Activated CD4-positive, alpha-beta memory T cell treated with anti-CD3 and anti-CD28 coated beads, Interleukin-2, amount 10 ng/mL, durations not matched to agents 7 days and 5 days (primary cell): Measurements from ENCODE around the gene EPHA6. TPM values are rescaled to one million over a fixed set of nuclear protein-coding genes. Genes with fewer than 3 reads are reported as not detected.
"Not testable (repeated sequence)": the region's sequence is repeated elsewhere in the genome, so short reads cannot be mapped to it uniquely, and the experiment has no call there.

Experiments used
- CTCF ChIA-PET: fragments of 350-600 bp; sonication (Branson Sonifier 250); formaldehyde crosslinking; loops from one replicate; lab custom pipeline; 2021; ENCODE audit warnings: antibody characterized with exemption, inconsistent platforms; lab: Charles Lee
- POLR2A ChIA-PET: fragments of 350-600 bp; sonication (Branson Sonifier 250); formaldehyde crosslinking; loops from one replicate; lab custom pipeline; 2021; ENCODE audit warnings: antibody characterized with exemption; lab: Charles Lee
- DNase-seq: peaks from one replicate; pipeline ENCODE4 v3.0.0-alpha.2; 2020
- H3K27ac Mint-ChIP-seq: one replicate; pipeline ENCODE4 v1.8.0; 2021; ENCODE audit warnings: mild to moderate bottlenecking, mixed read lengths
- H3K27me3 Mint-ChIP-seq: one replicate; pipeline ENCODE4 v1.8.0; 2021; ENCODE audit warnings: mixed read lengths
- H3K36me3 Mint-ChIP-seq: one replicate; pipeline ENCODE4 v1.8.0; 2021; ENCODE audit warnings: low read depth, mixed read lengths
- H3K4me1 Mint-ChIP-seq: one replicate; pipeline ENCODE4 v1.8.0; 2021; ENCODE audit warnings: mixed read lengths
- H3K4me3 Mint-ChIP-seq: one replicate; pipeline ENCODE4 v1.8.0; 2021; ENCODE audit warnings: mild to moderate bottlenecking, mixed read lengths
- H3K9me3 Mint-ChIP-seq: one replicate; pipeline ENCODE4 v1.8.0; 2021; ENCODE audit warnings: mixed read lengths
- total RNA-seq, 2 experiments: library from RNA; stranded (reverse); gene quantifications; one replicate each; pipeline ENCODE4 v1.2.3, GENCODE V29; 2021

EPHA6 gene
- total RNA-seq, 2 experiments from 2014 or later: not detected

- CTCF ChIA-PET: no interaction called here
Observed at GRCh38 chr3:97009427-97010019, 195.1 kb downstream of the EPHA6 start.

GRCh38 chr3:97010881-97011657 is 196.7 kb downstream of the EPHA6 start:
- Mint-ChIP-seq H3K4me1 (no peaks in the 10 kb centered on the region), H3K27ac (no peak overlapping the region), H3K36me3 (no peaks in the 10 kb centered on the region), H3K27me3 (no peaks in the 10 kb centered on the region), H3K4me3 (no peak overlapping the region), H3K9me3 (peaks cover 12% of the 10 kb centered on the region)
- ChIA-PET CTCF (no interaction called here), POLR2A (no interaction called here)
- DNase-seq: no peak

More at GRCh38 chr3:97009427-97010019, 195.1 kb downstream of the EPHA6 start:
- Mint-ChIP-seq H3K4me1 (no peaks in the 10 kb centered on the region), H3K9me3 (peaks cover 12% of the 10 kb centered on the region), H3K36me3 (no peaks in the 10 kb centered on the region), H3K27ac (no peak overlapping the region), H3K27me3 (no peaks in the 10 kb centered on the region), H3K4me3 (no peak overlapping the region)
- POLR2A ChIA-PET: no interaction called here
- DNase-seq: no peak

- no peak for DNase-seq
- Mint-ChIP-seq H3K4me3 (no peak overlapping the region), H3K9me3 (peaks cover 4% of the 10 kb centered on the region), H3K4me1 (no peaks in the 10 kb centered on the region), H3K27ac (no peak overlapping the region), H3K36me3 (no peaks in the 10 kb centered on the region), H3K27me3 (no peaks in the 10 kb centered on the region)
- CTCF ChIA-PET: no interaction called here
- POLR2A ChIA-PET: interaction anchor here (0.9 kb wide), 1 partner anchor 11 kb away, joined by 3 read pairs; no protein-coding TSS in a partner anchor
Observed at GRCh38 chr3:97021778-97022177, 207.4 kb downstream of the EPHA6 start.

GRCh38 chr3:97025612-97026011 is 211.2 kb downstream of the EPHA6 start:
- H3K4me3 Mint-ChIP-seq, H3K4me1 Mint-ChIP-seq, DNase-seq, H3K27me3 Mint-ChIP-seq, POLR2A ChIA-PET, CTCF ChIA-PET, H3K27ac Mint-ChIP-seq, H3K36me3 Mint-ChIP-seq, H3K9me3 Mint-ChIP-seq: not testable (repeated sequence)

- POLR2A ChIA-PET: no interaction called here
- Mint-ChIP-seq H3K4me1 (no peaks in the 10 kb centered on the region), H3K27ac (no peak overlapping the region), H3K4me3 (no peak overlapping the region), H3K27me3 (no peaks in the 10 kb centered on the region), H3K36me3 (no peaks in the 10 kb centered on the region), H3K9me3 (peaks cover 3% of the 10 kb centered on the region)
- CTCF ChIA-PET: no interaction called here
- DNase-seq: no peak
Observed at GRCh38 chr3:97029972-97030371, 215.6 kb downstream of the EPHA6 start.

- ChIA-PET CTCF (no interaction called here), POLR2A (no interaction called here)
- no peaks in the 10 kb centered on the region for H3K27me3 Mint-ChIP-seq
- DNase-seq: no peak
- H3K4me1 Mint-ChIP-seq: no peaks in the 10 kb centered on the region
- no peak overlapping the region for H3K4me3 Mint-ChIP-seq
- no peaks in the 10 kb centered on the region for H3K9me3 Mint-ChIP-seq
- no peaks in the 10 kb centered on the region for H3K36me3 Mint-ChIP-seq
- H3K27ac Mint-ChIP-seq: no peak overlapping the region
Observed at GRCh38 chr3:97037294-97037943, 223.0 kb downstream of the EPHA6 start.

DNA sequence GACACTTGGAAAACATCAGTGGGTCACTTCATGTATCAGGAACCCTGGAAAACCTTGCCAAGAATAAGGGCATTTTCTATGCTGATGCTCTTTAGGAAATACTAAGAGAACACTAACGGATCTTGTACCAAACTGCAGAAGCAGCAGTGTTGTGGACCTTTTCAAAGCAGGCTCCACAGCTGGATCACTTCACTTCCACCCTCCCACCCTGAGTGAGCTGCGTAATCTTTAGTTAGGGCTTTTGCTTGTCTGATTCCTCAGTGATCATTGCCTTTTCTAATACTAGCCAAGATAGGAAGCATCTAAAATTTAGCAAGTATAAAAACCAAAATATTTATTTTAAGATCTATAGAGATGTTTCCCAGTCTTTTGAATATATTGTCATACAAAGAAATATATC is 229.0 kb downstream of the EPHA6 start:
- no peaks in the 10 kb centered on the region for H3K9me3 Mint-ChIP-seq
- H3K4me3 Mint-ChIP-seq: no peak overlapping the region
- no peak for DNase-seq
- CTCF ChIA-PET: no interaction called here
- no peaks in the 10 kb centered on the region for H3K36me3 Mint-ChIP-seq
- no peaks in the 10 kb centered on the region for H3K27me3 Mint-ChIP-seq
- no peak overlapping the region for H3K27ac Mint-ChIP-seq
- H3K4me1 Mint-ChIP-seq: no peaks in the 10 kb centered on the region
- POLR2A ChIA-PET: no interaction called here

DNA sequence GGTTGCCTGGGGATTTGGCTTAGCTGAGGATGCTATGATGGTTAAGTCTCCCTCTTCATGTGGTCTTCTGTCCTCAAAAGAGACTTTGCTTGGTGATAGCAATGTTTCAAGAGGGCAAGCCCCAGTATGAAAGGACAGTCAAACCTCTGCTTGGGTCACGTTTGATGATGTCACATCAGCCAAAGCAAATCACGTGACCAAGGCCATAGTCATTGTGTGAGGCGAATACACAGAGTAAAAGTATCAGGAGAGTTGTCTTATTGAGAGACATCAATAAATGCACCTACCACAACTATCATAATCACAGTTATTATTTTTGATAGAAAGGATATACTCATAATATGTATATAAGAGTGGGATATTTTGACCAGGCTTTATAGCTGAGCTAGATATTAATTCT is 243.0 kb downstream of the EPHA6 start:
- Mint-ChIP-seq H3K4me1 (no peaks in the 10 kb centered on the region), H3K27ac (no peak overlapping the region), H3K4me3 (no peak overlapping the region), H3K36me3 (no peaks in the 10 kb centered on the region), H3K9me3 (peaks cover 2% of the 10 kb centered on the region), H3K27me3 (no peaks in the 10 kb centered on the region)
- POLR2A ChIA-PET: no interaction called here
- DNase-seq: no peak
- CTCF ChIA-PET: no interaction called here

- H3K9me3 Mint-ChIP-seq: peaks cover 2% of the 10 kb centered on the region
Observed at GRCh38 chr3:97059168-97059567, 244.8 kb downstream of the EPHA6 start.

GRCh38 chr3:97066531-97066930 is 252.1 kb downstream of the EPHA6 start:
- ChIA-PET CTCF (no interaction called here), POLR2A (no interaction called here)
- Mint-ChIP-seq H3K4me1 (no peaks in the 10 kb centered on the region), H3K36me3 (no peaks in the 10 kb centered on the region), H3K27me3 (no peaks in the 10 kb centered on the region), H3K4me3 (no peak overlapping the region), H3K27ac (no peak overlapping the region), H3K9me3 (no peaks in the 10 kb centered on the region)
- DNase-seq: no peak

More at GRCh38 chr3:97059168-97059567, 244.8 kb downstream of the EPHA6 start:
- ChIA-PET CTCF (no interaction called here), POLR2A (no interaction called here)
- H3K4me3 Mint-ChIP-seq: no peak overlapping the region
- DNase-seq: no peak
- no peak overlapping the region for H3K27ac Mint-ChIP-seq
- H3K27me3 Mint-ChIP-seq: no peaks in the 10 kb centered on the region
- no peaks in the 10 kb centered on the region for H3K4me1 Mint-ChIP-seq
- no peaks in the 10 kb centered on the region for H3K36me3 Mint-ChIP-seq

- POLR2A ChIA-PET: no interaction called here
Observed at GRCh38 chr3:97070302-97070701, 255.9 kb downstream of the EPHA6 start.

DNA sequence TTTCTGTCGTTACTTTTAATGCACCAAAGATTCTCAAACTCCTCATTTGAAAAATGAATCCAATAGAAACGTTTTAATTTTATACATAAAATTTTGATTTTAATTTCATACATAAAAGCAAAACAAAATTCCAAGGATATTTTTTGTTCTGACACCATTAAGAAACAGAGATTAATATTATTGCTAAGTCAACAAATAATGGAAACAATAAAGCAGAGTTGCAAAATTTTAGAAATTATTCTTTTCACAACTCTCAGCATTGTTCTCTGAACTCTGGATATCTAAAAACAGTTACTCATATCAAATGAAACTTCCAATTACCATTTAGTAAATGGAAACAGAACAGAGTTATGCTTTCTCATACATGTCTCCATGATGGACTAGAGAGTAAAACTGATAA is 260.2 kb downstream of the EPHA6 start:
- Mint-ChIP-seq H3K4me1 (no peaks in the 10 kb centered on the region), H3K27ac (no peak overlapping the region), H3K9me3 (peaks cover 8% of the 10 kb centered on the region), H3K27me3 (no peaks in the 10 kb centered on the region), H3K36me3 (no peaks in the 10 kb centered on the region), H3K4me3 (no peak overlapping the region)
- CTCF ChIA-PET: no interaction called here
- POLR2A ChIA-PET: no interaction called here
- DNase-seq: no peak

More at GRCh38 chr3:97070302-97070701, 255.9 kb downstream of the EPHA6 start:
- no peak overlapping the region for H3K27ac Mint-ChIP-seq
- H3K4me1 Mint-ChIP-seq: no peaks in the 10 kb centered on the region
- peaks cover 5% of the 10 kb centered on the region for H3K9me3 Mint-ChIP-seq
- no peak for DNase-seq
- H3K27me3 Mint-ChIP-seq: no peaks in the 10 kb centered on the region
- H3K4me3 Mint-ChIP-seq: no peak overlapping the region
- no peaks in the 10 kb centered on the region for H3K36me3 Mint-ChIP-seq
- CTCF ChIA-PET: no interaction called here

DNA sequence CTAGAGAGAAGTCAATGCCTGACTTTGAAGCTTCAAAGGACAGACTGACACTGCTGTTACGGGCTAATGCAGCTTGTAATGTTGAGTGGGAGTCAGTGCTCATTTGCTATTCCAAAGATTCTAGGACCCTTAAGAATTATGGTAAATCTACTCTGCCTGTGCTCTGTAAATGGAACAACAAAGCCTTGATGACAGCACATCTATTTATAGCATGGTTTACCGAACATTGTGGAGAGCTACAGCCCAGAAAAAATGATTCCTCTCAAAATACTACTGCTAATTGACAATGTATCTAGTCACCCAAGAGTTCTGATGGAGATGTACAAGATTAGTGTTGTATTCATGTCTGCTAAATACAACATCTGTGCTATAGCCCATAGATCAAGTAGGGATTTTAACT is 262.3 kb downstream of the EPHA6 start:
- Mint-ChIP-seq H3K27ac (no peak overlapping the region), H3K9me3 (peaks cover 7% of the 10 kb centered on the region), H3K36me3 (no peaks in the 10 kb centered on the region), H3K27me3 (no peaks in the 10 kb centered on the region), H3K4me3 (no peak overlapping the region), H3K4me1 (no peaks in the 10 kb centered on the region)
- ChIA-PET POLR2A (no interaction called here), CTCF (no interaction called here)
- no peak for DNase-seq
